Natural killer cell (primary cell): Measurements from ENCODE around the gene WWC2. TPM values are rescaled to one million over a fixed set of nuclear protein-coding genes. Genes with fewer than 3 reads are reported as not detected.

Source experiments
- ATAC-seq, 3 donors: fragments of 150-1000 bp in 2 of 3; fragments of 200-7000 bp in 1 of 3; cut with Tn5 transposase; 1 replicate in 1 of 3; 2 replicates in 2 of 3; pipeline ENCODE4 v1.10.0; 2021; ENCODE audit warnings: mild to moderate bottlenecking in 2 of 3, moderate library complexity in 2 of 3
- DNase-seq, 2 donors: peaks; one replicate each; pipeline versions ENCODE4 v3.0.0 to v3.0.0-alpha.2; 2013 to 2021; ENCODE audit warnings: mixed read lengths in 1 of 2
- H3K27ac ChIP-seq: one replicate; pipeline ENCODE4 v1.5.1; 2013; ENCODE audit warnings: mild to moderate bottlenecking, low read length
- H3K27me3 ChIP-seq: one replicate; pipeline ENCODE4 v1.6.1; 2013; ENCODE audit warnings: low read length; ENCODE audit not compliant: control insufficient read depth, insufficient read depth
- H3K36me3 ChIP-seq: one replicate; pipeline ENCODE4 v1.6.1; 2013; ENCODE audit warnings: low read length; ENCODE audit not compliant: control insufficient read depth, insufficient read depth
- H3K4me1 ChIP-seq: one replicate; pipeline ENCODE4 v1.6.1; 2013; ENCODE audit warnings: low read length; ENCODE audit not compliant: control insufficient read depth, insufficient read depth
- H3K4me3 ChIP-seq: one replicate; pipeline ENCODE4 v1.5.1; 2013; ENCODE audit warnings: low read length
- H3K9me3 ChIP-seq: one replicate; pipeline ENCODE4 v1.6.1; 2013; ENCODE audit warnings: low read length; ENCODE audit not compliant: control insufficient read depth, insufficient read depth
- H3K27ac Mint-ChIP-seq, 2 donors: one replicate each; pipeline ENCODE4 v1.8.0; 2022; ENCODE audit warnings: mild to moderate bottlenecking in 2 of 2, mixed read lengths in 2 of 2, moderate library complexity in 1 of 2
- H3K27me3 Mint-ChIP-seq, 2 donors: one replicate each; pipeline ENCODE4 v1.8.0; 2022; ENCODE audit warnings: low read depth in 2 of 2, mixed read lengths in 2 of 2
- H3K36me3 Mint-ChIP-seq: one replicate; pipeline ENCODE4 v1.8.0; 2022; ENCODE audit warnings: mixed read lengths
- H3K4me1 Mint-ChIP-seq, 2 donors: one replicate each; pipeline ENCODE4 v1.8.0; 2022; ENCODE audit warnings: mixed read lengths in 2 of 2
- H3K4me3 Mint-ChIP-seq: one replicate; pipeline ENCODE4 v1.8.0; 2022; ENCODE audit warnings: mild to moderate bottlenecking, moderate library complexity, mixed read lengths
- H3K9me3 Mint-ChIP-seq, 2 donors: one replicate each; pipeline ENCODE4 v1.8.0; 2022; ENCODE audit warnings: mixed read lengths in 2 of 2
- WGBS: methylation state at CpG from one replicate; pipeline ENCODE4 v1.1.7; 2013; ENCODE audit warnings: missing lambda C conversion rate; ENCODE audit not compliant: insufficient coverage; 5-methylcytosine and 5-hydroxymethylcytosine counted together
- intact Hi-C: fragments of 100-400 bp; cut with micrococcal nuclease; formaldehyde crosslinking; loops from one replicate; pipeline ENCODE4 v1.14.2; 2022
- total RNA-seq, 4 donors: library from RNA; stranded (reverse); fragments of 120-200 nt in 1 of 4; gene quantifications; one replicate each; pipeline versions ENCODE4 v1.2.3 to v1.2.4, GENCODE V29; 2013 to 2022
- TF ChIP-seq, protein P1 (sequence below): fragments of 200-600 bp; IDR thresholded peaks from one replicate; pipeline ENCODE4 v1.8.0; 2022; ENCODE audit warnings: antibody characterized with exemption

Gene WWC2
- total RNA-seq, 3 donors from 2014 or later (not counting 1 experiment from before 2014, with no cell fraction given), result 8.2 to 22.7 (median 9.2) TPM

DNA sequence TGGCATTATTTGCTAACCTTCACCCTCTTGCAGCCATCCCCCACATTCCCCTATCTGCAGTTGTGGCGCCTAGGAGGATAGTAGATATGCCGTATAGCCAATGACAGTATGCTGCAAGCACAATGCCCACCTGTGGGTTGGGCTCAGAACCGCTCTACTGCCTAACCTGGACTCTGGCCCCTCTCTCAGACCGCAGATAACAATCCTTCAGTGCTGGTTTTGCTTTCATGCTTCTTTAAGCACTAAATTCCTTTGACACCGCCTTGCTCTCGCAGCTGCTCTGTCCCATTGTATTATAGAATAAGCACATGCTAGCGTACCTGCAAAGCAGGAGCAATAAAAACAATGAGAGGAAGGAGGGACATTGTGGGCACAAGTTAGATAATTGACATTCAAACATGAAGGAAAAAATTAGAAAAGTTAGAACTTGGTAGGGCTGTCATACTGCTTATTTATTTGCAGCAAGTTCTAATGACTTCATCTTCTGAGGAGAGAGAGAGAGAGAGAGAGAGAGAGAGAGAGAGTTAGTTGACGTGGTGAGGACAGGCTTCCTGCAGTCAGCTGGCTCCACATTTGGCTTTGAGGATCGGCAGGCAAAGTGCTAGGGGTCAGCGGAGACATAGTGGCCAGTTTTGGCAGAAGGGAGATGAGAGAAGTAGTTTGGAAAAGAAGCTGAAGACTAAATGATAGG lies 55.8 kb downstream of the WWC2 start:
- Mint-ChIP-seq H3K4me1 (peaks cover 0 to 2% of the 10 kb centered on the region in 2 donors), H3K36me3 (no peaks in the 10 kb centered on the region)
- ATAC-seq, result no peak

DNA sequence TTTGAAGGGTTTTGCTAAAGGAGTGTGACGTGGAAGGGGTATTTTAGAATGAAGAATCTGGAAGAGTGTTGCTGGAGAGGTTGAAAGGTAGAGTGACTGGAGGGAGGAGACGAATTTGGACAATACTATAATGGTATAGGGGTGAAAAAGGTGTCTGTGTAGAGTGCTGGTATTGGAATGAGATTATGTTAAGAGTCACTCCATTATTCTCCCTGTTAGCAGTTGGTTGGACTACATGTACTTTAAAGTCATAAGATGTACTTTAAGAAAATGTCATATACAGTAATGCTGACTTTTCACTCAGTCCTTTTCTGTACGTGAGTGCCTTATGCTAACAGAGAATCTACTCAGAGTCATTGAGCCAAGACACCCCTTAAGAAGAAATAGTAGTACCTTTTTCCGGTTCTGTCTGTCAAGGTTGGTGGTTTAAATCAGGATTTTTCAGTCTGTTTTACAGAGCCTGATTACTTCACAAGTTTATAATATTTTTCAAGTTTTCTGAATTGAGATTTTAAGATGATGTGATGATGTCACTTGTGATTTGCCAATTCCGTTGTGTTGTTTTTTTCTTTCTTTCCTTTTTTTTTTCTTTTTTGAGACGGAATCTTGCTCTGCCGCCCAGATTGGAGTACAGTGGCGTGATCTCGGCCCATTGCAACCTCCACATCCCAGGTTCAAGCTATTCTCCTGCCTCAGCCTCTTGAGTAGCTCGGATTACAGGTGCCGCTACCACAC lies 56.6 kb downstream of the WWC2 start:
- H3K4me3 ChIP-seq, result no peak overlapping the region
- WGBS, result 90% methylated on average over 10 of the region's 11 CpGs
- H3K27me3 ChIP-seq, result no peaks in the 10 kb centered on the region
- no peaks in the 10 kb centered on the region for H3K27me3 Mint-ChIP-seq
- peaks cover 0 to 3% of the 10 kb centered on the region in 2 donors for H3K4me1 Mint-ChIP-seq
- no peaks in the 10 kb centered on the region for H3K36me3 Mint-ChIP-seq
- no peaks in the 10 kb centered on the region for H3K9me3 ChIP-seq
- TF ChIP-seq, protein P1, sequence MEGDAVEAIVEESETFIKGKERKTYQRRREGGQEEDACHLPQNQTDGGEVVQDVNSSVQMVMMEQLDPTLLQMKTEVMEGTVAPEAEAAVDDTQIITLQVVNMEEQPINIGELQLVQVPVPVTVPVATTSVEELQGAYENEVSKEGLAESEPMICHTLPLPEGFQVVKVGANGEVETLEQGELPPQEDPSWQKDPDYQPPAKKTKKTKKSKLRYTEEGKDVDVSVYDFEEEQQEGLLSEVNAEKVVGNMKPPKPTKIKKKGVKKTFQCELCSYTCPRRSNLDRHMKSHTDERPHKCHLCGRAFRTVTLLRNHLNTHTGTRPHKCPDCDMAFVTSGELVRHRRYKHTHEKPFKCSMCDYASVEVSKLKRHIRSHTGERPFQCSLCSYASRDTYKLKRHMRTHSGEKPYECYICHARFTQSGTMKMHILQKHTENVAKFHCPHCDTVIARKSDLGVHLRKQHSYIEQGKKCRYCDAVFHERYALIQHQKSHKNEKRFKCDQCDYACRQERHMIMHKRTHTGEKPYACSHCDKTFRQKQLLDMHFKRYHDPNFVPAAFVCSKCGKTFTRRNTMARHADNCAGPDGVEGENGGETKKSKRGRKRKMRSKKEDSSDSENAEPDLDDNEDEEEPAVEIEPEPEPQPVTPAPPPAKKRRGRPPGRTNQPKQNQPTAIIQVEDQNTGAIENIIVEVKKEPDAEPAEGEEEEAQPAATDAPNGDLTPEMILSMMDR, result no peak
- no peaks in the 10 kb centered on the region for H3K36me3 ChIP-seq
- DNase-seq, result no peak
- no peak overlapping the region for H3K27ac Mint-ChIP-seq
- no peak overlapping the region for H3K27ac ChIP-seq
- no peak for ATAC-seq
- no peak overlapping the region for H3K4me3 Mint-ChIP-seq
- H3K9me3 Mint-ChIP-seq, result no peaks in the 10 kb centered on the region
- no peaks in the 10 kb centered on the region for H3K4me1 ChIP-seq
- intact Hi-C loops, result no loop called here

More for the DNA sequence above, 55.8 kb downstream of the WWC2 start:
- DNase-seq, result no peak
- no peak overlapping the region for H3K27ac Mint-ChIP-seq
- H3K9me3 Mint-ChIP-seq, result no peaks in the 10 kb centered on the region
- no peak overlapping the region for H3K4me3 Mint-ChIP-seq
- Histone ChIP-seq H3K9me3 (no peaks in the 10 kb centered on the region), H3K4me1 (no peaks in the 10 kb centered on the region), H3K27me3 (no peaks in the 10 kb centered on the region), H3K27ac (no peak overlapping the region), H3K4me3 (no peak overlapping the region), H3K36me3 (no peaks in the 10 kb centered on the region)
- H3K27me3 Mint-ChIP-seq, result no peaks in the 10 kb centered on the region
- TF ChIP-seq, protein P1, result no peak
- WGBS, result 78% methylated on average over 10 of the region's 10 CpGs
- intact Hi-C loops, result no loop called here

GRCh38 chr4:183157215-183157614 lies 58.2 kb downstream of the WWC2 start:
- no peak overlapping the region for H3K4me3 ChIP-seq
- H3K9me3 Mint-ChIP-seq, result no peaks in the 10 kb centered on the region
- H3K27ac Mint-ChIP-seq, result no peak overlapping the region
- ATAC-seq (no peak), DNase-seq (no peak)
- H3K4me1 Mint-ChIP-seq, result peaks cover 0 to 4% of the 10 kb centered on the region in 2 donors
- no peaks in the 10 kb centered on the region for H3K36me3 Mint-ChIP-seq
- 96% methylated on average over 7 of the region's 7 CpGs for WGBS
- H3K27me3 Mint-ChIP-seq, result no peaks in the 10 kb centered on the region
- H3K4me1 ChIP-seq, result no peaks in the 10 kb centered on the region
- no peak overlapping the region for H3K27ac ChIP-seq
- intact Hi-C loops, result no loop called here
- no peaks in the 10 kb centered on the region for H3K27me3 ChIP-seq
- no peaks in the 10 kb centered on the region for H3K36me3 ChIP-seq
- TF ChIP-seq, protein P1, result no peak
- H3K9me3 ChIP-seq, result no peaks in the 10 kb centered on the region
- H3K4me3 Mint-ChIP-seq, result no peak overlapping the region
